Stimulated activated CD4-positive, alpha-beta T cell treated with anti-CD3 and anti-CD28 coated beads, Interleukin-1b, Interleukin-23, amount 100 ng/mL, for 24 hours (primary cell): ENCODE data around the gene TMEM8B.
A peak's percentile ranks its signal among the peaks of the same experiment; 100 is the strongest.

Experiments used
- DNase-seq, 4 experiments: peaks; one replicate each; pipeline ENCODE4 v3.0.0-alpha.2; 2020; ENCODE audit warnings: low read depth in 4 of 4, low spot score in 1 of 4

Gene TMEM8B

DNA sequence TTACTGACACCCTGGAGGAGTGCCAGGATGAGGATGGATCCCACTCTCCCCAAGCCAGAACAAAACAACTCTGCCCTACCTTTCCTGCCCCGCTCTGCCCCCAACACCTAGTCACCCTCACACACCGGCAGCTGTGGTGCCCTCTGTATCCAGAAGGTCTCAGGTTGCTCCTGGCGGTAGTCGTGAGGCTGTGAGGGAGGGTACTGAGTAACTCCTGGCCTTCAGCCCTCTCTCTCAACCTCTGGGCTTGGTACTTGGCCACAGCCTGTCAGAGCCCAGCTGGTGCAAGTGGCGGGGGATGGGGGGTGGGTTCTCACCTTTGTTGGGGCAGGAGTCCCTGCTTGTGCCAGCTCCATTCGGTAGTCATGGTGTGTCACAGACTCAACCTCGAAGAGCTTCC, 18.9 kb upstream of the TMEM8B start:
- DNase-seq, result no peak

DNA sequence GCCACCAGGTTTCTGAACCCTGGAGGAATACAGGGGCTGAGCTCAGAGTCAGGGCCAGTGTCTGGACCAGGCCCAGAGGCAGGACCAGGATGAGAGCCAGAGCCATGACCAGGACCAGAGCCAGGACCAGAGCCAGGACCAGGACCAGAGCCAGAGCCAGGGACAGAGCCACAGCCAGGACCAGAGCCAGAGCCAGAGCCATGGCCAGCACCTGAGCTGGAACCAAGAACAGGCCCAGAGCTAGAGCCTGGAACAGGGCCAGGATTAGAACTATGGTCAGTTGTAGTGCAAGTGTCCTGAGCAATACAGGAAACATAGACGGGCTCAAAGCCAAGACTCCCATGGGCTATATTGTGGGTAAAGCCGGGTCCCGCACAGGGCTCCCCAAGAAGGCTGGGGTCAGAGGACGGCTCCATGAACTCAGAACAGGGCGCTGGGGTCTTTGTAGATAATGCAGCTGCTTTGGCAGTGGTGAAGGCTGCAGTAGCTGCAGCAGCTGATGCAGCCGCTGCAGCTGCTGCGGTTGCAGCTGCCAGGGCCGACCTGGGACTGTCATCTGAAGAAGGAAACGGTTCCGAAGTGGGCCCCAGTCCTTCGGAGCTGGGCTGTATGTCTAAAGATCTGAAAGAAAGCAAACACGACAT, 17.5 kb upstream of the TMEM8B start:
- no peak for DNase-seq

DNA sequence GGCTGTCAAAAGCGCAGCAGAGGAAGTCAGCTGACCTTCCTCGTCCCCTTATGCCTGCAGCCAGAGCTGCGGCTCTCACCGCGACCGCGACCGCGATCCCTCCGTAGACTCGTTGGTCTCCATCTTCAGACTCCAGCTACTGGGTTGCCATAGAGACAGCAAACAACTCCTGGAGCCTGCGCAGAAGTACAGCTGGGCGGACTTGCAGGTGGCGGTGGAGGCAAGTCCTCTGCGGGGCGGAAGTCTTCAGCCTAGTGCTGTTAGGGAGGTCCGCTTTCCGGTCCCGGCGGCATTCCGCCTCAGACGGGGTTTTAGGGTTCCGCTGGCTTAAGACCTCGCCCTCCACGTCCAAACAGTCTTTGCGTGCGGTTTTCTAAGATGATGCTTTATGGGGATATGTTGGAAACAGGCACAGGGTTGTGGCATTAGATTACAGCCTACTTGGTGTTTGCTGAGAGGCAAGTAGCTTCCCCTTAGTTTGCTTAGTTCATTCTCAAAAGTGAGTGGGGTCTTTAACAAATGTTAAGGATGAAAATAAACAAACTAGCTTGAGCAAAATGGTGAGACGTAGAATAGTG, 16.9 kb upstream of the TMEM8B start, which contains the start of gene SPAG8:
SPAG8 (minus strand) TSS at position 238 of the 578 bp plus-strand sequence; CDS start at position 123, 115 bp downstream.
- DNase-seq, result peak; percentile 75 to 88 (median 86)

DNA sequence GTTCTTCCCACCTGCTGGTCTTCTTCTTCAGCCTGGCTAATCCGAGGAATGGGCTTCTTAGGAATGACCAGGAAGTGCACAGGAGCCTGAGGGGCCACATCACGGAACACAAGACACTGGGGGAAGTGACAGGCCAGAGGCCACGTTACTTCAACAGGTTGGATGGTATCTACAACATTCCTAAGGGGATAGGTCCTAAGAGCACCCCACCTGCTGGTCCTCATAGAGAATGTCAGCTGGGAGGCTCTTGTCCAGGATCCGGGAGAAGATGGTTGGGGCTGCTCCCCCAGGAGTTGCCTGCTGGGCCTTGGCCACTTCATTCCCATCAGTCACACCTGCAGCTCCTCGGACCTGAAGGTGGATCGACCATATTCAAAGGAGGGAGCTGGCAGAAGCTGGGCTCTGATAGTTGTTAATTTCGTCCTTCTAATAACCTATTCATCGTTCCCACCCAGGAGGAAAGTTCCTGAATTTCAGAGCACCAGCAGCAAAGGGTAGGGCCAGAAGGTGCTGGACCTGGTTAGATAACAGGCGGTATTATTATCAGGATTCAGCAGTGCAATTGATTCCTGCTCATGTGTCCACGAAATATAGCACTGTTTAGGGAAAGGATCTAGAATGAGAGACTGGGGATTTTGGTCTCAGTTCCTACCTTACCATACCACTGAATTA, 15.5 kb upstream of the TMEM8B start:
- no peak for DNase-seq

DNA sequence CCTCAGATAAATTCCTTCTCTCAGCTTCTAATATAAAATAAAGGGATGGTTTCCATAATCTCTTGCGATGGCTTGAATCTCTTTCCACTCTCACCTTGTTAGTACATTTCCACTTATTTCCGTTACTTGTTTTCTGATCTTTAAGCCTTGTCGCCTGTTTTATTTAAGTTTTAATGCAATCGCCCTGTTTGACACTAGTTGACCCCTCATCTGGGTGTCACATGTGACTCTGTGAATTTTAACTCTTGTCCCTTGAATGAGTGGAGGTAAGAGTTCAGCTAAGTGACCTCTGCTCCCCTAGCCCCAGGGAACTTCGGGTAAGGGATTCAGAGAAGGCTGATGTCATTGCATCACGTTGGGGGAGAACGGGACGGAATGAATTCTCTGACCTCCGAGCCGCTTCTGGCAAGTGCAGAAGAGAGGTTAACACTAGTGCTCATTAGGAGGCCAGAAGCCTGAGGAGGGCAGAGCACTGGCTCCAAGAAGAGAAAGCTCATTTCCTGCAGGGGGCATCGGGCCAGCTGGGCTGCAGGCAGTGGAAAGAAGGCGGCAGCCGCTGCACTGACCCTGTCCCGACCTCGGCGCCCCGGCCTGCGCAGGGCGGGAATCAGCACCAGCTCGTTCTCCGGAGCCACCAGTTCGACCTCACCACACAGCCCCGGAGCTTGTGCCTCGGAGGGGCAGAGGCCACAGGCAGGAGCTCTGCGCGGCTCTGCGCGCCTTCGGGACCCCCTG, 14.8 kb upstream of the TMEM8B start:
- DNase-seq, result no peak

DNA sequence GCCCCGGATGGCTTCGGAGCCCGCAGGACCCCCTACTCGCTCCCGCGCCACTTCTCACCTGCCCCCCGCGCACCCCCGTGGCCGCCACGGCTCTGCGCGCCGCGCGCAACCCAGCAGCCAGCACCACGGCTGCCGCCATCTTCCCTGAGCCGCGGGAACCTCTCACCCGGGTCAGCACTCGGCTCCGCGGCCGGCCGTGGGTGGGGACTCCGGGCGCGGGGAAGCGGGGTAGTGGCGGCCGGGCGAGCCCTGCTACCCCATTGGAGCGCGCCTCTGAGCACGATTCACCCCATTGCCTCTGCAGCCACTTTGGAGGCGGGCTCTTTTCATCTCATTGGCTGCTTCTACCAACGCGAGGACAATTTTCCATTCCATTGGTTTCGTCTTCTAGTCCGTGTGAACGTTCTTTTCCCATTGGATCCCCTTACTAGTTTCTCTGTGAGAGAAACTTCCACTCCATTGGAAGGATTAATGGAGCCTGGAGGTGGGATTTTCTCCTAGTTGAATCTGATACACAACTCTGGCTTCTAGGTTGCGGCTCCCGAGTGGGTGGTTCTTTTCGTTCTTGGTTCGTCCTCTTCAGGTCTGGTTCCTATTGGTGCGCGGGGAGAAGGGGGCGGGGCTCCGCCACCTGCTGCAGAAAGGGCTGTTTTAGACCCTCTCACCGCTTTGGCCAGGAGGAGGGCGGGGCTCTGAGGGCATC, 14.0 kb upstream of the TMEM8B start, which contains the start of gene HINT2:
HINT2 (minus strand) TSS at position 202 of the 703 bp plus-strand sequence; CDS start at position 139, 63 bp downstream.
- peak; percentile 83 to 99 (median 92) for DNase-seq

DNA sequence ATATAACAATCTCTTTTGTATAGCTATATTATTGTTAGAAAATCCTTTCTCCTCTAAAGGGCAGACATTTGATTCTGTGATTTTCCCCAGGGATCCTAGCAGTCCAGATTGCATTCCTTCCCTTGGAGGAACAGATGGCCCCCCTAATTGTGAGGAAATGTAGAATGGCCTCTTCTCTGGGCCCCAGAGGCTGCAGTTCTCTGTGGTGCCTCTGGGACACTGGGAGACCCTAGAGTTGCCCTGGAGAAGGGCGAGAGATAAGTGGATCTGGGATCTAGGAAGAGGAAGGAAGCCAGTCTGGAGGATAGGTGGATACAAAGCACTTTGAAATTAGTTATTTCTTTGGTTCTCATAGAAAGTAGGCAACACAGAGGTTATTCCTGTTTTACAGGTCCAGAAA, 12.3 kb upstream of the TMEM8B start:
- DNase-seq, result no peak

DNA sequence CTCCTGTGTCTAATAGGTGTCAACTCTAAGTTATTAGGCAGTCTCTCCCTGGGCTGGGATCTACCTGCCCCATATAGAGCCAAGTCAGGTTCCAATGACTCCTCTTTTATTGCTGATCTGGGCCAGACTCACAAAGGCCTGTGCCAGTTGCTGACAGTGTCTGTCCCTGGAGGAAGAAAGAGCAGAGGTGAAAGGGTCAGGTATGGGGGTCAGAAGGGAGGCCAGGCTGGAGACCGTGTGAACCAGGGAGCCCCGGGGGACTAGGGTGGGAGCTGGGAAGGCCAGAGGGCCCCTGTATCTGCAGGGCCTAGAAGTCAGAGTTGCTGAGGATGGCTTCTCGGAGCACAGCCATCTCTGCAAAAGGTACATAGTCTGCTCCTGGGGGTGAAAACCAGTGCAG, 10.7 kb upstream of the TMEM8B start:
- no peak for DNase-seq

DNA sequence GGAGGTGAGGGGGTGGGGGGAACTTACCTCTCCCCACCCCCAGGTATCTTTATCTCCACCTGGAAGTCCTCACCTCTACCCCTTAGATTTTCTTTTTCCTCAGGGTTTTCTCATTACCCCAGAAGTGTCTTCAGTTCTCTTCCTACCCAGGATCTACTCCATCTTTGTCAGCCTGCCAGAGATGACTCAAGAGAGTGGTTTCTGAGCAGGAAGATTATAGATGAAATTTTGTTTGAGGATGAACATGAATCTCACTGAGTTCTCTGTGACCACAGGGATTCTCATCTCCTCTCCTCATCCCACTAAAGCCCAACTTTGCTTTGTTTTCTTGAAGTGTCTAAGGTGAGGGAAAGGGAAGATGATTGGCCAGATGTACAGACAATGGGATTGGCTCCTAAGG, 9.0 kb upstream of the TMEM8B start:
- no peak for DNase-seq

DNA sequence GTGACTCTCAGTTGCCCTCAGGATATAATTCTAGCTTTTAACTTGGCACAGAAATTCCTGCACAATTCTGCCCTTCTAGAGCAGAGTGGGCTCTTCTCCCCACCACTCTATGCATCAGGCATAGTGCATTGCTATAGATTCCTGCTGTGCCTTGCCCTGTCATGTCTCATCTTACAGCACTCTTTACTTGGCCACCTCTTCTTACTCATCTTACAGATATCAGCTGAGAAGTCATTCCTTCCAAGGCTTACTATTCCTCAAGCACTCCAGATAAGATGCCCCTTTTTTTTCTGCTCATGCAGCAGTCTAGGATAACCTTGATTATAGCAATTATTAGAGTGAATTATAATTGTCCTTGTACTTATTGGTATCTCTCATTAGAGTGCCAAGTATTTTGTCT, 6.1 kb upstream of the TMEM8B start:
- DNase-seq, result no peak

DNA sequence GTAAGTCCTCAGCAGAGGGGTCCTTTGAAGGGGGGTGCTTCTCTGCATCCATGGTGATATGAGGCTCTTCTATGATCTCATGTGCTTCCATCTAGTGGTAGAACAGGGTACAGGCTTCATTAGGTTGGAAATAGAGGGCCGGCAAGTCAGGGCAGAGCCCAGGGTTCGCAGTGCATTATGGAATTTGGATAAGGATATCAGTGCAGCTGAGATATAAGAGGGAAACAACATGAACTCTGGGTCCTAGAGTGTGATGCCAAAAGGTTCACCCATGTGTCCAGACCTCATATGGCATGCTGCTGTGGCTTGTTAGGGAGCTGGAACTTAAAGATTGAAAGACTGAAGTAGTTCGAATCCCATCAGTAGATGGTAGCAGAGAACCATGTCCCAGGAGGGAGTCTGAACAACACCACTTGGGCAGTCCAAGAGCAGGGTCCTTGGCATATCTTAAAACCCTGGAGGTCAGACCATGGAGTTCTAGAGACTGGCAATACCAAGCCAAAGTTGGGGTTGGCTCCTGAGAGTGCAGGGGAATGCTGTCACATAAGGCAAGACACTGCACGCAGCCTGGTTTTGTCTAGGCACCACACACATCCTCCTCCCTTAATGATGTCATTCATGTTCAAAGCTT, 2.8 kb upstream of the TMEM8B start:
- no peak for DNase-seq

DNA sequence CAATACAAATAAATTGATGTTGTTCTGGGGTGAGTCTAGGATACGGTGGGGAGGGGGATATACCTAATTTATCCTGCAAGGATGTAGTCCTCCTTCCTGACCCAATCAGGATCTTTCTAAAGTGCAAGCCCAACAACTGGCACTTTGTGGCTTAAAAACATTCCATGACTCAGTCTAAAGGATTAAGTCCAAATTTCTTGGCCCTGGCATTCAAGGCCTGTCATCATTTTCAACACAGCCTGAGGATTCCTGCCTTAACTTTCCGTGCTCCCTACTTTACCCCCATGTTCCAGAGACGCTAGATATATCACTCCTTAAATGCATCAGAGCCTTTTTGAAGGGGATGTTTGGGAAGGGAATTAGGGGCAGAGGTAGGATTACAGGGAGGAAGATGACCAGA, 1.5 kb upstream of the TMEM8B start:
- DNase-seq, result no peak

DNA sequence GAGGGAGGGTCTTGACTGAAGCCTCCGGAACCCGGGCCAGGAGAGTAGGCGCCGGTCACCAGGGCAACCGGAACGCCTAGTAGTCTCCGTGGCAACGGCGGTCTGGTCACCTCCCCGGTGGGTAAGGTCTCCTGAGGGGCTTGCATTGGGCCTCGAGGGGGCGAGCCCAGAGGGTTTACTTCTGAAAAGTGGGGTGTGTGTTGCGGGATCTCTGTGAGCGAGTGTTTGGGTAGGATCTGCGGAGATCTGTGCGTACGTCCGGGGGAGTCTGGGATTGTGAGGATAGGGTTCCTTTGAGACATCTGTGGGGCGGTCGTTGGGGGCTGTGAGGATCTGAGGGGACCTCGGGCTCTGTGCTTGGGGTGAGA, 328 bp upstream of the TMEM8B start, which contains the start of gene FAM221B:
FAM221B (minus strand) TSS at position 17 of the 368 bp plus-strand sequence. CDS start 2,571 bp downstream, outside the sequence.
- DNase-seq, result no peak

DNA sequence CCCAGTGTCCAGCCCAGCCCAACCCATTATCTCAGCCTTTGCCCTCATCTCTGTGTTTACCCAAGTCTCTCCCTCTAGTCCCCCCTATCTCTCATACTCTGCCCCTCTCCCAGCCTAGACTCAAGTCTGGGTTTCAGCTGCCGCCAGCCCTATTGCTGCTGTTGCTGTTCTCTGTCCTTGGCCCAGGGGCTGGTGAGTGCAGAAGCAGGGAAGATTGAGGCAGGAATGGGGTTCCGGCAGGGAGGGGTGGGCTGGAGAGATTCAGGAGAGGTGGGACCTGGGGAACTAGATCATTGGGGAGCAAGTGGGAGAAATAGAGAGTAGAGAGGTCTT, 702 bp downstream of the TMEM8B start:
- no peak for DNase-seq

DNA sequence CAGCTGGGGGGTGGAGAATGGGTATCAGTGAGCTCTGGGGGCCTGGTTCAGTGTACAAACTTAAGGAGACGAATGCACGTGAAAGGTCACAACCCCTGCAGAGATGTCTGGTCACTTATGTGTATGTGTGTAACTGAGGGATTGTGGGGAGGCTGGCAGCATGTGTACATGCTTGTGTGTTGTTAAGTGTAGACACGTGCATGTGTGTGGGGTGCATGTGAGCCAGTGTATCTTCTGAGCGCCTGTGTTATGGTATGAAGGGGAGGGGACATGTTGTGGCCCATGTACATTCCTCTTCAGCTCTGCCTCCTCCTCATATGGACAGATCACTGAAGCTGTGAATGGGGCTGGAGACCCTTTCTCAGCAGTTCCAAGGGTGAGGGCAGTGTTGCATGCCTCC, 2.0 kb downstream of the TMEM8B start:
- no peak for DNase-seq

DNA sequence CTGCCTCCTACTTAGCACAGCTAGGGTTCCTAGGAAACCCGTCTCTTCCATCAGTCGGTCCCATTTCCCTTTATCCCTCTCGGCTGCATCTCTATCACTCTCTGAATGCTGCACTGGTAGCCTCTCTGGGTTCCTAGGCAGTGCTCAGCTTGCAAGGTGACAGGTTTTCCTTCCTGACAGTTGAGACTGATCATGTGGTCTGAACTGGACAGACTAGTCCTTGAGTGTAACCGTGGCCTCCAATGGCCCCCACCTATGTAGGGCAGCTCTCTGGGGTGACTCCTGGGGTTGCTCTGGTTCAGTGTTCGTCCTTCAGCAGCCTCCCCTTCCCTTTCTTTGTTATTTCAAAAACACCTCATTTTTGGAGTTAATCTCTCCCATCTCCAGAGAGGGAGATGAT, 3.8 kb downstream of the TMEM8B start:
- DNase-seq, result no peak

DNA sequence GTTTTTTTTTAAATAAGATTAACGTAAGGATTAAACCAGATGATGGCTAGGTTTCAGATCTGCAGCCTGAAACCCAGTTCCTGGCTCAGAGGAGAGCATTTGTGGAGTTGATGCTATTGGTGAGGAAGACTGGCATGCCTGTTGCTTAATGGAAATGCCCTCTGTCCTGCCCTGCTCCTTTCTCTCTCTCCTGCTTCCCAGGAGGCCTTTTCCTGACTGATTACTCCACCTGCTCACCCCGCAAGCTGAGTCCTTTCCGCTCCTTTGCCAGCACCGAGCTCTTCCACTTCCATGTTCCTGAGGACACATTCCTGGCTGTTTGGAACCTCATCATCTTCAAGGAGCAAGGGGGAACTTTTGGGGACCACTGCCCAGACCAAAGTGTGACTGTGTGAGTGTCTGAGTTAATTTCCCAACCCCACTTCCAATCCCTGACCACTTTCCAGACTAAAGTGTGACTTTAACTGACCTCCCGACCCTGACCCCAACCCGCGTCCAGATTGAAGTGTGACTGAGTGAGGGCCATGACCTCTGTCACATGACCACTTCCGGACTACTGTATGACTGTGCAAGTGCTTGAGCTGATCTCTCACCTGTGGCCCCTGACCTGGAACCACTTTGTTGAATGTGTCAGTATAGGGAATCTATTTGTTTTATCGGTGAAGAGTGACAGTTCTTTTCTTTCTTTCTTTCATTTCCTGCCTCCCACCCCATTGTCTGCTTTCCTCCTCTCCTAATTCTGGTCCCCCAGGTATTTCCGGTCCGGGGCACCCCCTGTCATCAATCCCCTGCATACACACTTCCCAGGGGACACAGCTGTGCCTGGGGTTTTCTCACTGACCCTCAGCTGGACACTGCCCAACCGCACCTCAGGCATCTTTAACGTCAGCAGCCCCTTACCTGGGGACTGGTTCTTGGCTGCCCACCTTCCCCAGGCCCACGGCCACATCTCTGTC, 5.5 kb downstream of the TMEM8B start:
- DNase-seq, result no peak

DNA sequence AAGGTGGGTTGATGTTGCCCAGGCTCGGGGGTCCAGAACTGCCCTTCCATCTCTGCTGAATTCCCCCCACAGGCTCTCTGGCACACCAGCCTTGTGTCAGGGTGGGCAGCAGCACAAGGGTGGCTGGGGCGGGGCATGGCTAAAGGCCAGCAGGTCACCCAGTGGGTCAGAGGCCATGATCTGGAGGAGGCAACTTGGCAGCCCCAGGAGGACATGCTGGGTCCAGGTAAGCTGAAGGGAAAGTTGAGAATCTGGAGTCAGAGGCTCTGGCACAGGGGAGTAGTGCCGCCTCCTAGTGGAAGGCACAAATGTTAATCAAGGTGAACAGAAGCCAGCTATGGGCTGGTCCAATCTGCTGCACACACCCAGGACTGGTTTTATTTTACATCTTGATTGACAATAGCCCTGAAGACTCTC, 6.2 kb downstream of the TMEM8B start:
- no peak for DNase-seq

DNA sequence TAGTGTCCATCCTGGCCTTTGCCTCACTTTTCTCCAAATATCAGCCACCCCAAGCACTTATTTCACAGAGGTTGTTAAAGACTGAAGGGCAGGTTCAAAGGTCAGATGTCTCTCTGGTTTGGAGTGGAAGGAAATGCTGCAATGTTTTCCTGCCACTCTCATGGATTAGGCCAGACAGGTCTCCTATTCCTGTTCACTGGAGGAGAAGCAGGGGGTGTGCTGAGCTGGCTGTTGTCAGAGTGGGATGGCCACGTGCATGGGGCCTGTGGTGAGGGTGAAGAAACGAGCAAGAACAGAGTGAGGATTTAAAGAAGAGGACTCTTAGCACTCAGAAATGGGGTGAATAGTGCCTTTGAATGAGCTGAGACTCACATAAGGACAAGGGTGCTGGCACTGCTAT, 6.7 kb downstream of the TMEM8B start:
- no peak for DNase-seq

DNA sequence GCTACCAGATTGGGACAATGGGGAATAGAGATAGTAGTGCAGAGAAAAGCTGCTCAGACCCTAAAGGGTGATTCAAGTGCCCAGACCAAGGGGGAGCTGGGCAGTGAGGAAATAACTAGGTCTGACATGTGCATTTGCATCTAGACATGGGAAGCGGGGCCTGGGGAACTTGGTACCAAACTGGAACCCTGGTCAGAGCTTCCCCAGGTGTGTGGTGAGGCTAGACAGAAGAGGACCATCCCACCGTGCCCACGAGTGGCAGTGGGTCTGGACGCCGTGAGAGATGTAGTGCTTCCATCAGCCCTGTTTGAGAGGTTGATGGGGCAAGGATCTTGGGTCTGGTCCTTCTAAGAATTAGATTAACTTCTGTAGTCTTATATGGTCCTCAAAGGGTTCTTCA, 7.6 kb downstream of the TMEM8B start:
- no peak for DNase-seq
